HFF-Myc (cell line): ENCODE measurements around the gene HMGA1.

Experiments
- DNase-seq: peaks from one replicate; pipeline ENCODE4 v3.0.0-alpha.2; 2011; ENCODE audit warnings: low read depth; ENCODE audit errors: extremely low read depth
- H3K4me3 ChIP-seq: replicated peaks from 2 replicates; pipeline ENCODE4 v1.5.1; 2011; ENCODE audit warnings: low read depth, mild to moderate bottlenecking, control low read depth, low read length
- TF ChIP-seq, protein P1 (sequence below): IDR thresholded peaks from 2 replicates; pipeline ENCODE4 v1.5.1; 2012; ENCODE audit warnings: mild to moderate bottlenecking, low read depth, low read length, control low read depth; ENCODE audit errors: missing control alignments

Gene HMGA1

DNA sequence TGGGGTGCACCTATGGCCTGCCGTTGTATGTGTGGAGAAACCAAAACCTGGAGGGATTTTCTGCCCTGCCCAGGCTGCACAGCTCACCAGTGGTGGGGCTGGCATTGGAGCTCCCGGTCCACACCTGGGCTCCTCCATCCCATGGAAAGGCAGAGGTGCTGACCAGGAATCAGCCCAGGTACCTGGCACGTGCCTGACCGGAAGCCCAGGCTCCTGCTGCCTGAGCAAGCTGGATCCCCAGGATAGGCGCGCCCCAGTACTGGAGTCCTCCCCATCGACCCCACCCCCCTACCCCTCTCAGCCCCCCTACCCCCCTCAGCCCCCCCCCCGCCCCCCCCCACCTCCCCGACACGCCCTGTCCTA lies 39.9 kb upstream of the HMGA1 start:
- DNase-seq: no peak
- TF ChIP-seq, protein P1, sequence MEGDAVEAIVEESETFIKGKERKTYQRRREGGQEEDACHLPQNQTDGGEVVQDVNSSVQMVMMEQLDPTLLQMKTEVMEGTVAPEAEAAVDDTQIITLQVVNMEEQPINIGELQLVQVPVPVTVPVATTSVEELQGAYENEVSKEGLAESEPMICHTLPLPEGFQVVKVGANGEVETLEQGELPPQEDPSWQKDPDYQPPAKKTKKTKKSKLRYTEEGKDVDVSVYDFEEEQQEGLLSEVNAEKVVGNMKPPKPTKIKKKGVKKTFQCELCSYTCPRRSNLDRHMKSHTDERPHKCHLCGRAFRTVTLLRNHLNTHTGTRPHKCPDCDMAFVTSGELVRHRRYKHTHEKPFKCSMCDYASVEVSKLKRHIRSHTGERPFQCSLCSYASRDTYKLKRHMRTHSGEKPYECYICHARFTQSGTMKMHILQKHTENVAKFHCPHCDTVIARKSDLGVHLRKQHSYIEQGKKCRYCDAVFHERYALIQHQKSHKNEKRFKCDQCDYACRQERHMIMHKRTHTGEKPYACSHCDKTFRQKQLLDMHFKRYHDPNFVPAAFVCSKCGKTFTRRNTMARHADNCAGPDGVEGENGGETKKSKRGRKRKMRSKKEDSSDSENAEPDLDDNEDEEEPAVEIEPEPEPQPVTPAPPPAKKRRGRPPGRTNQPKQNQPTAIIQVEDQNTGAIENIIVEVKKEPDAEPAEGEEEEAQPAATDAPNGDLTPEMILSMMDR: no peak
- peak overlapping the region; percentile 36 for H3K4me3 ChIP-seq

DNA sequence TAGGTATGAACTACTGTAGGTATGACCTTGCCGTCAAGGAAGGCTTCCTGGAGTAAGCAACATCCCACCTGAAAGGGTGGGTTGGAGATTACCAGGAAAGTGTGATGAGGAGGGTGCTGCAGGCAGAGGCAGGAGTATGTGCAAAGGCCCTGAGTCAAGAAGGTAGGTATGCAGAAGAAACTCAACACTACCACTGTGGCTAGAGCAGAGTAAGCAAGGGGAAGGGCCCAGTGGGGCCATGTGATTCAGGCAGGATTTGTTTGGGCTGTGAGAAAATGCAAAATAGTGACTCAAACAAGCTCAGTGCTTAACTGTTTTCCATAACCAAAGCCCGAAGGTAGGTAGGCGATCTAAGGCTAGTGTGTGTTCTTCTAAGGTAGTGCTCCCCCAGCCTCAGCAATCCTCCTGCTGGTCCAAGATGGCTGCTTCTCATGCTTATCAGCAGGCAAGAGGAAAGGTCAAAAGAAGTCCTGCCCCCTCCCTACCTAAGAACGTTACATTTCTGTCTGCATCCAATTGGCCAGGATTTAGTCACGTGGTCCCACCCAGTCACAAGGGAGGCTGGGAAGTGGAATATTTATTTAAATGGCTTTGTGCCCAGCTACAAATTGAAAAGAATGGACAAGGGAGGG lies 36.2 kb upstream of the HMGA1 start:
- no peak overlapping the region for H3K4me3 ChIP-seq
- TF ChIP-seq, protein P1: no peak
- DNase-seq: no peak

DNA sequence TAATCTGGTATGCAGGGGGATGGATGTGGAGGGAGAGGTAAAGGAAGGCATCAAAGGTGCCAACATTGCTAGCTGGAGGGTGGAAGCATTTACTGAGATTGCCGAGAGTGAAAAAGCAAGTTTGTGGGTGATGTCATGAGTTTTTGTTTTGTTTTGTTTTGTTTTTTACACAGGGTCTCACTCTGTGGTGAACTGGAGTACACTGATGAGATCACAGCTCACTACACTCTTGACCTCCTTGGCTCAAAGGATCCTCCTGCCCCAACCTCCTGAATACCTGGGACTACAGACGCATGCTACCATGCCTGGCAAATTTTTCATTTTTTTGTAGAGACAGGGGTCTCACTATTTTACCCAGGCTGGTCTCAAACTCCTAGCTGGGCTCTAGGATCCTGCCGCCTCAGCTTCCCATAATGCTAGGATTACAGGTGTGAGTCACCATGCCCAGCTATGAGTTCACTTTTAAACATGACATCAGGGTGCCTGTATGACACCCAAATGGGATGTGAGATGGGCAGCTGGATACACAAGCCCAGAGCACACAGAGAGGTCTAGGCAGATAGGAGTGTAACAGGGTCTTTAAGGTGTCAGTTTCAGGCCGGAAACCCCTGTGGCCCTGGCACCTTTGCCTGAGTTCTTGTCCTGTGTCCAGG lies 35.1 kb upstream of the HMGA1 start:
- H3K4me3 ChIP-seq: no peak overlapping the region
- TF ChIP-seq, protein P1: no peak
- no peak for DNase-seq

DNA sequence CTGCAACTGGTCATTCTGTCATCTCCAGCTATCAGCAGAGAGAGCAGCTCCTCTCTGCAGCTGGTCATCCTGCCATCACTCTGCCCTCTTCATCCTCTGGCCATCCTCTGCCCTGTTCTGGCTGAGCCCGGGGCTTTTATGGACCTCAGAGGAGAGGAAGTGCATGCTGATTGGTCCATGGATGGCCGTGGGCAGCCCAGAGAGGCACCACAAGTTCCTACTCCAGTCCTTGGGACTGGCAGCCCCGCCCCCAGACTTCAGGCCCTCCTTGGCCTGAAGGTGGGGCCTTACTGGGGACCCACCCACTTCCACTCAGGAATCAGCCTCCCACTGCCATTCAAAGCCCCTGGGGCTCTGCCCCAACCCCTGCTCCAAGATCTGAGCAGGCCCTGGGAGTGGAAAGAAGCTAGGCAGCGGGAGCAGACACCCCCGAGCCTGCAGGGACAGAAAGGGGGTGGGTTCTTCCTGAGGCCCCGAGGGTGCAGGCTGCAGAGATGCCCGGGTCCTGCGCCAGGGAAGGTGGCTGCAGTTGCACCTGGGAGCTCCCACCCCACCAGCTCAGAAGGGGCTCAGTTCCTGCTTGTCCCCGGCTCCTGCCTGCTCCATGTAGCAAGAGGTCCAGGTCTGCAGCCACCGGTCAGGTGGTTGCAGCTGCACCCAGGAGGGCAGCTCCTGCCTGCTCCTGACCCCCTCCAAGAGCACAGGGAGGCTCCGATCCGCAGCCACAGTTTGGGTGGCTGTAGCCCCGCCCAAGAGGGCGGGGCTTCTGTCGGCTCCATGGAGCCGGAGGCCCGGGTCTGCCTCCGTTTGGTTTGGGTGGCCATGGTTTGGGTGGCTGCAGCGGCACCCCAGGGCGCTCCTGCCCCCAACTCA lies 34.1 kb upstream of the HMGA1 start:
- TF ChIP-seq, protein P1: no peak
- H3K4me3 ChIP-seq: no peak overlapping the region
- DNase-seq: no peak

DNA sequence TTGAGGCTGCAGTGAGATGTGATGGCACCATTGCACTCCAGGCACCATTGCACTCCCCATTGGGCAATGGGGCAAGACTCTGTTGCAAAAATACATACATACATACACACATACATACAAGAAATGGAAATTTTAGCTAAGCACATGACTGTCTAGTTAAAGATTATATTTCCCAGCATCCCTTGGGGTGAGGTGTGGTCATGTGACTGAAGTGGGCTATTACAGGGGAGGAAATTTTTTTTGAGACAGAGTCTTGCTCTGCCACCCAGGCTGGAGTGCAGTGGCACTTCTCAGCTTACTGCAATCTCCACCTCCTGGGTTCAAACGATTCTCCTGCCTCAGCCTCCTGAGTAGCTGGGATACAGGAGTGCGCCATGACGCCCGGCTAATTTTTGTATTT lies 32.0 kb upstream of the HMGA1 start:
- TF ChIP-seq, protein P1: no peak
- DNase-seq: no peak
- no peak overlapping the region for H3K4me3 ChIP-seq

DNA sequence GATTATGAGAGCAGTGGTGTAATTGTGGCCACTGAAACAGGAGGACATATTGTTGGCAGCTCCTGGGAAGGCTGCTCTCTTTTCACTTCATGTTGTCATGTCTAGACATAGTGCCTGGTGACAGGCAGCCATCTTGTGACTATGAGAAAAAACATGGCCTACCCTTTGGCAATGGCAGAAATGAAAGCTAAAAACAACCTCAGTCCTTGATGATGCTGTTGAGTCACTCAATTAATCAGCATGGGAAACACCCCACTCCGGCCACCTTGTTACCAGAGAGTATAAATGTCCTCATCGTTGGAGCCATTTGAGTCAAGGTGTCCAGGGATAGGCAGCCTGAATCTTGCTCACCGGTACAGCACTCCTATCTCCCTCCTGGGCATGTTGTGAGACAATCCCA lies 31.2 kb upstream of the HMGA1 start:
- TF ChIP-seq, protein P1: no peak
- DNase-seq: no peak
- H3K4me3 ChIP-seq: no peak overlapping the region
